ENCODE measurements around the gene ANO2. TPM values are rescaled to one million over a fixed set of nuclear protein-coding genes. Genes with fewer than 3 reads are reported as not detected.

ANO2 gene
- total and polyA plus RNA-seq, 2 experiments from 2014 or later = 2.3 to 4.6 TPM

- Mint-ChIP-seq H3K9me3 (no peaks in the 10 kb centered on the region), H3K27me3 (ENCODE audit: insufficient read depth, low read depth, poor library complexity) (peaks cover 1% of the 10 kb centered on the region), H3K36me3 (ENCODE audit: low read depth) (no peaks in the 10 kb centered on the region), H3K4me3 (no peak overlapping the region), H3K4me1 (no peaks in the 10 kb centered on the region), H3K27ac (no peak overlapping the region)
- Histone ChIP-seq H3K27ac (ENCODE audit: low read depth) (no peak overlapping the region), H3F3A (replicated peaks; ENCODE audit: low read depth) (no peaks in the 10 kb centered on the region), H2AFZ (no peak overlapping the region), H3K4me1 (ENCODE audit: insufficient read depth) (no peaks in the 10 kb centered on the region), H4K20me1 (replicated peaks; ENCODE audit: insufficient read depth) (no peaks in the 10 kb centered on the region), H3K36me3 (ENCODE audit: insufficient read depth) (no peaks in the 10 kb centered on the region), H3K27me3 (ENCODE audit: insufficient read depth) (no peaks in the 10 kb centered on the region), H3K4me2 (no peak overlapping the region), H3K9me2 (ENCODE audit: insufficient read depth) (no peaks in the 10 kb centered on the region), H3K4me3 (no peak overlapping the region), H3K79me2 (replicated peaks; ENCODE audit: insufficient read depth) (no peaks in the 10 kb centered on the region)
- TF ChIP-seq CREB1 (CRISPR knock-in tag; IDR thresholded peaks at IDR 0.05; ENCODE audit: low read depth) = no peak
- no peak for TF ChIP-seq NANOG (IDR thresholded peaks at IDR 0.05; ENCODE audit: borderline replicate concordance)
- TF ChIP-seq, protein P1, sequence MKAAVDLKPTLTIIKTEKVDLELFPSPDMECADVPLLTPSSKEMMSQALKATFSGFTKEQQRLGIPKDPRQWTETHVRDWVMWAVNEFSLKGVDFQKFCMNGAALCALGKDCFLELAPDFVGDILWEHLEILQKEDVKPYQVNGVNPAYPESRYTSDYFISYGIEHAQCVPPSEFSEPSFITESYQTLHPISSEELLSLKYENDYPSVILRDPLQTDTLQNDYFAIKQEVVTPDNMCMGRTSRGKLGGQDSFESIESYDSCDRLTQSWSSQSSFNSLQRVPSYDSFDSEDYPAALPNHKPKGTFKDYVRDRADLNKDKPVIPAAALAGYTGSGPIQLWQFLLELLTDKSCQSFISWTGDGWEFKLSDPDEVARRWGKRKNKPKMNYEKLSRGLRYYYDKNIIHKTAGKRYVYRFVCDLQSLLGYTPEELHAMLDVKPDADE (IDR thresholded peaks at IDR 0.05) = no peak
- no peak for TF ChIP-seq REST (IDR thresholded peaks at IDR 0.05; ENCODE audit: unreplicated experiment)
- no peak for TF ChIP-seq STAT1 (IDR thresholded peaks at IDR 0.05; ENCODE audit: unreplicated experiment)
- no peak for TF ChIP-seq ZNF462 (CRISPR knock-in tag; IDR thresholded peaks at IDR 0.05)
- no peak for TF ChIP-seq CTCF (conservative IDR thresholded peaks at IDR 0.05; ENCODE audit: low read depth in 2 of 2)
- TF ChIP-seq POLR2AphosphoS5 (IDR thresholded peaks at IDR 0.05; ENCODE audit: low read depth) = no peak
- TF ChIP-seq JUNB (IDR thresholded peaks at IDR 0.05; ENCODE audit: unreplicated experiment) = no peak
- TF ChIP-seq EZH2 (IDR thresholded peaks at IDR 0.05; ENCODE audit: low read depth, unreplicated experiment) = no peak
- no peak for TF ChIP-seq EZH2phosphoT487 (IDR thresholded peaks at IDR 0.05; ENCODE audit: unreplicated experiment)
- TF ChIP-seq ZNF114 (CRISPR knock-in tag; IDR thresholded peaks at IDR 0.05) = no peak
- no peak for TF ChIP-seq ZNF331 (CRISPR knock-in tag; IDR thresholded peaks at IDR 0.05; ENCODE audit: low read depth)
- DNase-seq (ENCODE audit: low spot score) = no peak
- no peak for ATAC-seq
Observed at GRCh38 chr12:5748027-5748426, 197.0 kb downstream of the ANO2 start.

All from GM23338 (cell line).